ENCODE measurements around the gene ADGRB3.
"Not testable (repeated sequence)": the region's sequence is repeated elsewhere in the genome, so short reads cannot be mapped to it uniquely, and the experiment has no call there.

The ADGRB3 gene

GRCh38 chr6:69069881-69070280 is 434.8 kb downstream of the ADGRB3 start:
- no peak for DNase-seq

GRCh38 chr6:69072796-69073195 is 437.7 kb downstream of the ADGRB3 start:
- no peak for DNase-seq

- DNase-seq: no peak
Measured at GRCh38 chr6:69084746-69085335, 449.8 kb downstream of the ADGRB3 start.

- no peak for DNase-seq
Measured at GRCh38 chr6:69086689-69087088, 451.6 kb downstream of the ADGRB3 start.

- DNase-seq: no peak
Measured at GRCh38 chr6:69089539-69089938, 454.5 kb downstream of the ADGRB3 start.

GRCh38 chr6:69090132-69090531 is 455.1 kb downstream of the ADGRB3 start:
- no peak for DNase-seq

- DNase-seq: no peak
Measured at GRCh38 chr6:69096681-69097080, 461.6 kb downstream of the ADGRB3 start.

GRCh38 chr6:69097948-69098347 is 462.9 kb downstream of the ADGRB3 start:
- DNase-seq: no peak

- no peak for DNase-seq
Measured at GRCh38 chr6:69098910-69099309, 463.8 kb downstream of the ADGRB3 start.

GRCh38 chr6:69100772-69101171 is 465.7 kb downstream of the ADGRB3 start:
- no peak for DNase-seq

- DNase-seq: no peak
Measured at GRCh38 chr6:69102416-69102815, 467.3 kb downstream of the ADGRB3 start.

GRCh38 chr6:69105288-69105687 is 470.2 kb downstream of the ADGRB3 start:
- no peak for DNase-seq

GRCh38 chr6:69106511-69106910 is 471.4 kb downstream of the ADGRB3 start:
- no peak for DNase-seq

- no peak for DNase-seq
Measured at GRCh38 chr6:69111301-69111700, 476.2 kb downstream of the ADGRB3 start.

GRCh38 chr6:69116658-69117057 is 481.6 kb downstream of the ADGRB3 start:
- no peak for DNase-seq

GRCh38 chr6:69121461-69122406 is 486.7 kb downstream of the ADGRB3 start:
- DNase-seq: not testable (repeated sequence)

- no peak for DNase-seq
Measured at GRCh38 chr6:69122407-69122773, 487.3 kb downstream of the ADGRB3 start.

- DNase-seq: no peak
Measured at GRCh38 chr6:69128411-69128810, 493.3 kb downstream of the ADGRB3 start.

GRCh38 chr6:69129046-69129445 is 494.0 kb downstream of the ADGRB3 start:
- DNase-seq: no peak

GRCh38 chr6:69135927-69136326 is 500.8 kb downstream of the ADGRB3 start:
- DNase-seq: no peak

GRCh38 chr6:69138148-69138547 is 503.1 kb downstream of the ADGRB3 start:
- no peak for DNase-seq

- DNase-seq: no peak
Measured at GRCh38 chr6:69138893-69139494, 503.9 kb downstream of the ADGRB3 start.

- no peak for DNase-seq
Measured at GRCh38 chr6:69145062-69145461, 510.0 kb downstream of the ADGRB3 start.

- DNase-seq: no peak
Measured at GRCh38 chr6:69146385-69146784, 511.3 kb downstream of the ADGRB3 start.

Measured in CD4-positive, alpha-beta T cell treated with Interferon gamma for 1 hour (primary cell).